ENCODE data around the gene FADS2.

FADS2 gene

DNA sequence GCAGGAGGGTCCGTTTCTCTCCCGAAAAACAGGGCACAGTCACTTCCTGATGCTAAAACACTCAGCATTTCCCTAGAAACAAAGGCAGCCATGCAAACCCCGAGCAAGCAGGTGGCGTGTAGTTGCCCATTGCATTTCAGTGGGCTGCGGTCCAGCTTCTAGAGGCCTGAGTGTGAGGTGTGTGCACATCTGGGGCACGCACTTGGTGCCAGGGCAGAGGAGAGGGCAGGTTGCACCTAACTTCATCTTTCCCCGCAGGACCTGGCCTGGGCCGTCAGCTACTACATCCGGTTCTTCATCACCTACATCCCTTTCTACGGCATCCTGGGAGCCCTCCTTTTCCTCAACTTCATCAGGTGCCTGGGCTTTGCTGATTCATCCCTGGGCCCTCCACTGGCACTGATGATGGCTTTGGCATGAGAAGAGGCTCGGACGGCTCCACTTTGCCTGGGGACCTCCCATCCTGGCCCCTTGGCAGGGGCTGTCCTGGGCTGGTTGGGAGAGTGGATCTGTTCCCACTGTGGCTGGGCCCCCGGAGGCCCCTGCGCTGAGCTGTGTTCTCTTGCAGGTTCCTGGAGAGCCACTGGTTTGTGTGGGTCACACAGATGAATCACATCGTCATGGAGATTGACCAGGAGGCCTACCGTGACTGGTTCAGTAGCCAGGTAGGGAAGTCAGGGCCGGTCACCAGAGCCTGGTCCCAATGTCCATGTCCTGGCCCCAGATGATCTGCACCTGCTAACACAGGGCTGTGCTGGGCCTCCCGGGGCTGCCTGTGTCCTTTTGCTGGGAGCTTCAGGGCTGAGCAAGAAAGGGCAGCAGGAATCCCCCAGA lies 34.8 kb downstream of the FADS2 start:
- TF ChIP-seq EZH2phosphoT487 (IDR thresholded peaks at IDR 0.05; ENCODE audit: low read length) (no peak), EZH2 (optimal IDR thresholded peaks at IDR 0.05; ENCODE audit: low read depth, low read length) (no peak)
- TF ChIP-seq, protein P1, sequence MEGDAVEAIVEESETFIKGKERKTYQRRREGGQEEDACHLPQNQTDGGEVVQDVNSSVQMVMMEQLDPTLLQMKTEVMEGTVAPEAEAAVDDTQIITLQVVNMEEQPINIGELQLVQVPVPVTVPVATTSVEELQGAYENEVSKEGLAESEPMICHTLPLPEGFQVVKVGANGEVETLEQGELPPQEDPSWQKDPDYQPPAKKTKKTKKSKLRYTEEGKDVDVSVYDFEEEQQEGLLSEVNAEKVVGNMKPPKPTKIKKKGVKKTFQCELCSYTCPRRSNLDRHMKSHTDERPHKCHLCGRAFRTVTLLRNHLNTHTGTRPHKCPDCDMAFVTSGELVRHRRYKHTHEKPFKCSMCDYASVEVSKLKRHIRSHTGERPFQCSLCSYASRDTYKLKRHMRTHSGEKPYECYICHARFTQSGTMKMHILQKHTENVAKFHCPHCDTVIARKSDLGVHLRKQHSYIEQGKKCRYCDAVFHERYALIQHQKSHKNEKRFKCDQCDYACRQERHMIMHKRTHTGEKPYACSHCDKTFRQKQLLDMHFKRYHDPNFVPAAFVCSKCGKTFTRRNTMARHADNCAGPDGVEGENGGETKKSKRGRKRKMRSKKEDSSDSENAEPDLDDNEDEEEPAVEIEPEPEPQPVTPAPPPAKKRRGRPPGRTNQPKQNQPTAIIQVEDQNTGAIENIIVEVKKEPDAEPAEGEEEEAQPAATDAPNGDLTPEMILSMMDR (IDR thresholded peaks at IDR 0.05; ENCODE audit: low read length), result no peak
- Histone ChIP-seq H3K36me3 (replicated peaks; ENCODE audit: insufficient read depth, low read length) (no peaks in the 10 kb centered on the region), H3K4me3 (ENCODE audit: low read length) (no peak overlapping the region), H3K27ac (ENCODE audit: low read length) (no peak overlapping the region), H3F3A (ENCODE audit: insufficient read depth, low read length) (no peaks in the 10 kb centered on the region), H3K79me2 (ENCODE audit: low read length) (no peaks in the 10 kb centered on the region), H3K9ac (ENCODE audit: low read length) (no peak overlapping the region), H3K4me1 (ENCODE audit: low read length) (no peaks in the 10 kb centered on the region), H3K27me3 (replicated peaks; ENCODE audit: insufficient read depth, low read length) (peaks cover 25% of the 10 kb centered on the region), H2AFZ (ENCODE audit: low read length) (no peak overlapping the region), H3K4me2 (ENCODE audit: low read depth, low read length) (no peak overlapping the region), H3K9me2 (replicated peaks; ENCODE audit: insufficient read depth, low read length) (no peaks in the 10 kb centered on the region), H3K9me3 (replicated peaks; ENCODE audit: insufficient read depth, low read length) (no peaks in the 10 kb centered on the region), H4K20me1 (ENCODE audit: insufficient read depth, low read length) (no peaks in the 10 kb centered on the region)
- DNase-seq, result no peak

DNA sequence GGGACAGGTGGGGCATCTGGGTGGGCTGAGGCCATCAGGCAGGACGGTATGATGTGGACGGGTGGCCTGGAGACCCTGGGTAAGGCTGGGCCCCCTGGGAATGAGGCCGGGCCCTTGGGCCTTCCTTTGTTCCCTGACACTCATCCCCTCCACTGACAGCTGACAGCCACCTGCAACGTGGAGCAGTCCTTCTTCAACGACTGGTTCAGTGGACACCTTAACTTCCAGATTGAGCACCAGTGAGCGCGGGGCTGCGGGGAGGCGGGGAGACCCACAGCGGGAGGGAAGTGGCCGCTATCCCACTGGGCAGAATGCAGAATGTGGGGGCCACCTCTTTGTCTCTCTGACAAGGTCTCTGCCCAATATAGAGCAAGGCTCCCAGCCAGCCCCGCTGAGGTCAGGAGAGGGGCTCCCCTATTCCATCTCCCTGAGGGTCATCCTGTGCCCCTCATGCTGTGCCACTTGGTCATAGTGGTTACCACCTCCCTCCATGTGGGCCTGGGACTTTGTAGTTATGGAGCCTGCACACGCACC lies 35.5 kb downstream of the FADS2 start:
- Histone ChIP-seq H3K4me1 (ENCODE audit: low read length) (no peaks in the 10 kb centered on the region), H3F3A (ENCODE audit: insufficient read depth, low read length) (no peaks in the 10 kb centered on the region), H3K79me2 (ENCODE audit: low read length) (no peaks in the 10 kb centered on the region), H3K9me3 (replicated peaks; ENCODE audit: insufficient read depth, low read length) (no peaks in the 10 kb centered on the region), H3K27me3 (replicated peaks; ENCODE audit: insufficient read depth, low read length) (peaks cover 27% of the 10 kb centered on the region), H4K20me1 (ENCODE audit: insufficient read depth, low read length) (no peaks in the 10 kb centered on the region), H2AFZ (ENCODE audit: low read length) (no peak overlapping the region), H3K4me2 (ENCODE audit: low read depth, low read length) (no peak overlapping the region), H3K27ac (ENCODE audit: low read length) (no peak overlapping the region), H3K9ac (ENCODE audit: low read length) (no peak overlapping the region), H3K4me3 (ENCODE audit: low read length) (no peak overlapping the region), H3K9me2 (replicated peaks; ENCODE audit: insufficient read depth, low read length) (no peaks in the 10 kb centered on the region), H3K36me3 (replicated peaks; ENCODE audit: insufficient read depth, low read length) (no peaks in the 10 kb centered on the region)
- DNase-seq, result no peak
- no peak for TF ChIP-seq EZH2 (optimal IDR thresholded peaks at IDR 0.05; ENCODE audit: low read depth, low read length)
- no peak for TF ChIP-seq EZH2phosphoT487 (IDR thresholded peaks at IDR 0.05; ENCODE audit: low read length)
- TF ChIP-seq, protein P1 (IDR thresholded peaks at IDR 0.05; ENCODE audit: low read length), result no peak

DNA sequence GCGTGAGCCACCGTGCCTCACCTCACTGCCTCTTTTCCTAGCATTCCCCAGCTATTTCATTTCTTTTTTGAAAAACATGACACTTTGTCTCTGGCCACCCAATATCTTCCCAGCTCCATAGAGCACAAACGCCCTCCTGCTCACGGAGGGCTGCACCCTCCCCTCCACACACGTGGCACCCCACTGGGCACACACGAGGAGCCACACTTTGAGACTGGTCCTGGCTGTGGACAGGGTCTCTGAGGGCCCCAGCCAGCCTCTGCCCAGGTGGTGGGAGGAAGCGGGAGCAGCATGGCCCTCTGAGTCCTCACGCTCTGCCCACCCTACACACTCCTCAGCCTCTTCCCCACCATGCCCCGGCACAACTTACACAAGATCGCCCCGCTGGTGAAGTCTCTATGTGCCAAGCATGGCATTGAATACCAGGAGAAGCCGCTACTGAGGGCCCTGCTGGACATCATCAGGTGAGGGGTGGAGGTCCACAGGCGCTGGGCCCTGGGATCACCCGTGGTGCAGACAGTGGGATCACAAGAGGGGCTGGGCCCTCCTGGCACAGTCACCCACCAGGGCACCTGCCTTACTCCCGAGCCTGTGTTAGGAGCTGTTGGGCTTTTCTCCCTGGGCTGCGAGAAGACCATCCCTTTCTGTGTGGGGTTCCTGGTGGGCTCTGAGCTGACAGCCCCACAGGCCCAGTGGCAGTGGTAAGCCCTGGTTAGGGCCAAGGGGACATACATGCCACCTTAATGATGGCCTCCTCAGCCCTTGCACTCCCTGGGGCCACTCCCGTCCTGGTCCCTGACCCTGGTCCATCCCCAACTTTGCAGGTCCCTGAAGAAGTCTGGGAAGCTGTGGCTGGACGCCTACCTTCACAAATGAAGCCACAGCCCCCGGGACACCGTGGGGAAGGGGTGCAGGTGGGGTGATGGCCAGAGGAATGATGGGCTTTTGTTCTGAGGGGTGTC lies 37.0 kb downstream of the FADS2 start:
- H3K27ac ChIP-seq (ENCODE audit: low read length), result no peak overlapping the region
- H3K27me3 ChIP-seq (replicated peaks; ENCODE audit: insufficient read depth, low read length), result peaks cover 42% of the 10 kb centered on the region

More for the DNA sequence above, 37.0 kb downstream of the FADS2 start:
- no peaks in the 10 kb centered on the region for H3F3A ChIP-seq (ENCODE audit: insufficient read depth, low read length)
- no peak overlapping the region for H3K9ac ChIP-seq (ENCODE audit: low read length)
- TF ChIP-seq, protein P1 (IDR thresholded peaks at IDR 0.05; ENCODE audit: low read length), result no peak
- TF ChIP-seq EZH2 (optimal IDR thresholded peaks at IDR 0.05; ENCODE audit: low read depth, low read length), result no peak
- no peak for TF ChIP-seq EZH2phosphoT487 (IDR thresholded peaks at IDR 0.05; ENCODE audit: low read length)
- H3K4me1 ChIP-seq (ENCODE audit: low read length), result no peaks in the 10 kb centered on the region
- no peak overlapping the region for H2AFZ ChIP-seq (ENCODE audit: low read length)
- no peak overlapping the region for H3K4me3 ChIP-seq (ENCODE audit: low read length)
- H3K36me3 ChIP-seq (replicated peaks; ENCODE audit: insufficient read depth, low read length), result no peaks in the 10 kb centered on the region
- no peaks in the 10 kb centered on the region for H3K79me2 ChIP-seq (ENCODE audit: low read length)
- H4K20me1 ChIP-seq (ENCODE audit: insufficient read depth, low read length), result no peaks in the 10 kb centered on the region
- H3K9me3 ChIP-seq (replicated peaks; ENCODE audit: insufficient read depth, low read length), result no peaks in the 10 kb centered on the region
- no peak for DNase-seq
- no peak overlapping the region for H3K4me2 ChIP-seq (ENCODE audit: low read depth, low read length)
- no peaks in the 10 kb centered on the region for H3K9me2 ChIP-seq (replicated peaks; ENCODE audit: insufficient read depth, low read length)
